Measurements from ENCODE around the gene CACNA1A.

CACNA1A gene

GRCh38 chr19:13303381-13304129 lies 202.7 kb downstream of the CACNA1A start:
- no peaks in the 10 kb centered on the region for H3K4me1 Mint-ChIP-seq (ENCODE audit: low read depth)
- H3K36me3 Mint-ChIP-seq (ENCODE audit: low read depth) = no peaks in the 10 kb centered on the region
- no peaks in the 10 kb centered on the region for H3K9me3 Mint-ChIP-seq
- H3K4me3 Mint-ChIP-seq = no peak overlapping the region
- no peak overlapping the region for H3K27ac Mint-ChIP-seq
- peaks cover 27% of the 10 kb centered on the region for H3K27me3 Mint-ChIP-seq (ENCODE audit: low read depth)

GRCh38 chr19:13302526-13303270 lies 203.6 kb downstream of the CACNA1A start:
- H3K9me3 Mint-ChIP-seq = no peaks in the 10 kb centered on the region
- peaks cover 27% of the 10 kb centered on the region for H3K27me3 Mint-ChIP-seq (ENCODE audit: low read depth)
- H3K4me1 Mint-ChIP-seq (ENCODE audit: low read depth) = no peaks in the 10 kb centered on the region
- H3K36me3 Mint-ChIP-seq (ENCODE audit: low read depth) = no peaks in the 10 kb centered on the region
- H3K27ac Mint-ChIP-seq = no peak overlapping the region
- no peak overlapping the region for H3K4me3 Mint-ChIP-seq

DNA sequence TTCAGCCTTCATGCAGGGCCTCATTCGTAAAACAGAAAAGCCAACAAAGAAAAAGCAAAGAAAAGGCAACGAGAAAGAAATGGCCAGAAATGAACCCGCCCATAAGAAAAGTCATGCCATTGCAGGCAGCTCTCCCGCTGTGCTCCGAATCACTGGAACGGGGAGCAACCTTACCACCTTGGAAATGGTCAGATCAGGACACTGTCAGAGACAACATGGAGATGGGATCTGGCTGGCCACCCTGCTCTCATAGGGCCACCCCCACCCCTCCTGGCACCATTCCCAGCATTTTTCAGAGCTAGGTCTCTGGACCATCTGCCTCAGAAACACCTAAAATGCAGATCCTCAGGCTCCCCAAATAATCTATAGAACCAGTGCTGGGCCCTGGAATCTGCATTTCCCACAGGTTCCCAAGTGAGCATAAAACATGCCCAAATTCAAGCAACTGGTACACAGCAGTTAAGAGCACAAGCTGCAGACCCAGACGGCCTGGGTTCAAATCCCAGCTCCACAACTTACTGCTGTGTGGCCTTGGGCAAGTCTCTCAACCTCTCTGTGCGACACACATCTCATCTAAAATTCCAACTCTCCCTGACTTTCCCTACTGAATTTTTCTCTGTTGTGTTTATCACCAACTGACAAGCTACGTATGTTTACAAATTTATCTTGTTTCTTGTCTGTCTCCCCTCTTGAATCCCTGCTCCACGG lies 204.5 kb downstream of the CACNA1A start:
- Mint-ChIP-seq H3K9me3 (no peaks in the 10 kb centered on the region), H3K4me1 (ENCODE audit: low read depth) (no peaks in the 10 kb centered on the region), H3K27ac (no peak overlapping the region)

DNA sequence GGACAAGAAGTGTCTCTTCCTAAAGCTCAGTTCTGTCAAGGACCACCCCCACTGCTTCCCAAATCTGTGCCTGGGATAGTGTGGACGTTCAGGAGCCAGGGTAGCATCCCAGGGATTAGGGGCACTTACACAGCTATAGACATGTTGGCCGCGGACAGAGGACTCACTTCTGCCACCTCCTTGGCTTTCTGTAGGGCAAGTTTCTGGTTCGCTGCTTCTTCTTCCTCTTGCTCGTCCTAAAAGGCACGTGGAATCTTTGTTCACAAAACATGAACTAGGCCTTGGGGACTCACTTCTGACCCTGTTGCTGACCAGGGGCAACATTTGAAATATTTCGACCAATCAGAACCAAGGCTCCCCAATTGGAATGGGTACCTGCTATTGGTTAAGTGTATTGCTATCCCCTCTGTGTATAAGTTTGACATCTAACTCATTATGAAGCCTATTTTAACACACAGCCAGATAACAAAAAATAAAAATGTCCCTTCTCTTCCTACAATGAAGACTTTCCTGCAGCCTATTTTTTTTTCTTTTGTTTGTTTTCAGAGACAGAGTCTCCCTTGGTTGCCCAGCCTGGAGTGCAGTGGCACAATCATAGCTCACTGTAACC lies 205.8 kb downstream of the CACNA1A start:
- Mint-ChIP-seq H3K4me1 (ENCODE audit: low read depth) (no peaks in the 10 kb centered on the region), H3K36me3 (ENCODE audit: low read depth) (no peaks in the 10 kb centered on the region), H3K27me3 (ENCODE audit: low read depth) (peaks cover 30% of the 10 kb centered on the region), H3K9me3 (no peaks in the 10 kb centered on the region), H3K27ac (no peak overlapping the region), H3K4me3 (no peak overlapping the region)

More for the DNA sequence above, 204.5 kb downstream of the CACNA1A start:
- peaks cover 27% of the 10 kb centered on the region for H3K27me3 Mint-ChIP-seq (ENCODE audit: low read depth)
- no peak overlapping the region for H3K4me3 Mint-ChIP-seq
- no peaks in the 10 kb centered on the region for H3K36me3 Mint-ChIP-seq (ENCODE audit: low read depth)

DNA sequence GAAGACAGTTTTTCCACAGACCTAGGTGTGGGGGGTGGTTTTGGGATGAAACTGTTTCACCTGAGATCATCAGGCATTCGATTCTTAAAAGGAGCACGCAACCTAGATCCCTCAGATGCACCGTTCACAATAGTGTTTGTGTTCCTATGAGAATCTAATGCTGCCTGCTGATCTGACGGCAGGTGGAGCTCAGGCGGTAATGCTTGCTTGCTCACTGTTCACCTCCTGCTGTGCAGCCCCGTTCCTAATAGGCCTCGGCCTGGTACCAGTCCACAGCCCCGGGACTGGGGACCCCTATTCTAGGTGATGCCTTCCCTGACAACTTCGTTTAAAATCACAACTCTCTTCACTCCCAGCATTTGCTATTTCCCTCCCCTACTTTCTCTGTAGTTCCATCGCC lies 206.4 kb downstream of the CACNA1A start:
- H3K9me3 Mint-ChIP-seq = no peaks in the 10 kb centered on the region
- peaks cover 31% of the 10 kb centered on the region for H3K27me3 Mint-ChIP-seq (ENCODE audit: low read depth)
- H3K27ac Mint-ChIP-seq = no peak overlapping the region
- no peaks in the 10 kb centered on the region for H3K4me1 Mint-ChIP-seq (ENCODE audit: low read depth)
- H3K4me3 Mint-ChIP-seq = no peak overlapping the region
- H3K36me3 Mint-ChIP-seq (ENCODE audit: low read depth) = no peaks in the 10 kb centered on the region

- H3K27me3 Mint-ChIP-seq (ENCODE audit: low read depth) = peaks cover 28% of the 10 kb centered on the region
- H3K4me1 Mint-ChIP-seq (ENCODE audit: low read depth) = no peaks in the 10 kb centered on the region
- no peak overlapping the region for H3K27ac Mint-ChIP-seq
- H3K36me3 Mint-ChIP-seq (ENCODE audit: low read depth) = no peaks in the 10 kb centered on the region
- no peaks in the 10 kb centered on the region for H3K9me3 Mint-ChIP-seq
- no peak overlapping the region for H3K4me3 Mint-ChIP-seq
Observed at GRCh38 chr19:13298565-13299481, 207.5 kb downstream of the CACNA1A start.

DNA sequence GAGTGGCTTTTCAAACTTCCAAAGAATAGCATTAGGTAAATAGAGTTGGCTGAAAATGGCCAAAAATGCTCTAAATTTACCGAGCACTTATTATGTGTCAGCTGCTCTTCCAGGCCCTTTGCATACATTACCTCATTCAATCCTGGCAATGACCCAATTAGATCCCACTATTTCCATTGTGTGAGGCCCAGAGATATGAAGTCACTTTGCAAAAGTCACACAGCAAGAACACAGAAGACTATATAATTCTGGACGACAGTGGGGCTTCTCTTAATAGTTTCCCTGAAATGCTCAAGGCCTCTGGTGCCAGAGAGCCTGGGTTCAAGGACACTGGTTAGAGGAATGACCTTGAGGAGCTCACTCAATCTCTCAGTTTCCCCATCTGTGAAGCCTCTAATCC lies 209.3 kb downstream of the CACNA1A start:
- H3K4me3 Mint-ChIP-seq = no peak overlapping the region
- no peaks in the 10 kb centered on the region for H3K9me3 Mint-ChIP-seq
- H3K27ac Mint-ChIP-seq = no peak overlapping the region
- peaks cover 25% of the 10 kb centered on the region for H3K27me3 Mint-ChIP-seq (ENCODE audit: low read depth)
- H3K4me1 Mint-ChIP-seq (ENCODE audit: low read depth) = no peaks in the 10 kb centered on the region
- no peaks in the 10 kb centered on the region for H3K36me3 Mint-ChIP-seq (ENCODE audit: low read depth)

DNA sequence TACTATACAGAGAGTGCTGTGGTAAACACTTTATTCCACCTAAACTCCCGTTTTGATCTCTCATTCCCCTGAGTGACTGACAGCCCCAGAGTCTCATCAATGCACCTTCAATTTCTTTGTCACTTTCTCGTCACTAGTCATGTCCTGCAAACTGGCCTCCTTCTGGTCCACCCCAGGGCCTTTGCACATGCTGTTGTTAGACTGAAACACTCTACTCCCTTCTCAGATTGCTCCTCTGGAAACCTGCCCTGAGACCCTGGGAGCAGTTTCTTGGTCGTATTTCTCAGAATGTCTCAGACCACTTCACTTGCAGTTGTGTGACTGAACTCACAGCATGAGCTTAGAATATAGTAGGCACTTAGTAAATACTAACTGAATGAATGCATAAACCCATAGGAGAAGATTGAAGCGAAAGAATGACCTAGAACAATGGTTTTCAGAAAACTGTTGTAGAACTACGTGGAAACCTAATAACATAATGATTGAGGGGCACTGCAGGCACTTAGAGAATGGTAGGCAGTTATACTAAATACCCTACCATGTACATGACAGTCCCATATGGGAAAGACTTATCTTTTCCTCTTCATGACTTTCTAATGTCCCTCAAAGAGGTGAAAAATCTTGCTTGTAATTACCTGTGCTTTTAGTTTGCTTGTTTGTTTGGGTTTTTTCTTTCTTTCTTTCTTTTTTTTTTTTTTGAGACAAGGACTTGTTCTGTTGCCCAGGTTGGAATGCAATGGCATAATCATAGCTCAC lies 211.3 kb downstream of the CACNA1A start:
- Mint-ChIP-seq H3K4me1 (ENCODE audit: low read depth) (no peaks in the 10 kb centered on the region), H3K27ac (no peak overlapping the region), H3K4me3 (no peak overlapping the region), H3K36me3 (ENCODE audit: low read depth) (no peaks in the 10 kb centered on the region), H3K27me3 (ENCODE audit: low read depth) (peaks cover 15% of the 10 kb centered on the region), H3K9me3 (no peaks in the 10 kb centered on the region)

DNA sequence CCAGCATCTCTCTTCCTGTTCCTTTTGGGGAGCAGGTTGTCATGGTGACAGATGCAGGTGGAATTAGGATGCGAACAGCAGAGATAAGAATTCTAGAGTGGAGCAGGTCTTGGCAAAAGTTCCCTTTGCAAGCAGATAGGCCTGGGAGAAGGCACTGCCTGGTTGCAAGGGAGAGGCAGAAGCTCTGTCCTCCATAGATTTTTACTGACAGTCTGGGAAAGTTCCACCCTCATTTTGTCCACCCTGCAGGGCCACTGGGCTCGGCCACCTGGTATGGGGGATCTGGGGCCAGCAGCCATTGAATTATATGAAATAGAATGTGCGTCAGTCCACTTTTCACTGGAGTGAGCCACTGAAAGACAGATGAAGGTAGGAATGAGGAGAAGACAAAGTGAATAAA lies 214.4 kb downstream of the CACNA1A start:
- Mint-ChIP-seq H3K27ac (no peak overlapping the region), H3K27me3 (ENCODE audit: low read depth) (peaks cover 5% of the 10 kb centered on the region), H3K36me3 (ENCODE audit: low read depth) (no peaks in the 10 kb centered on the region), H3K4me3 (no peak overlapping the region), H3K9me3 (no peaks in the 10 kb centered on the region), H3K4me1 (ENCODE audit: low read depth) (no peaks in the 10 kb centered on the region)

DNA sequence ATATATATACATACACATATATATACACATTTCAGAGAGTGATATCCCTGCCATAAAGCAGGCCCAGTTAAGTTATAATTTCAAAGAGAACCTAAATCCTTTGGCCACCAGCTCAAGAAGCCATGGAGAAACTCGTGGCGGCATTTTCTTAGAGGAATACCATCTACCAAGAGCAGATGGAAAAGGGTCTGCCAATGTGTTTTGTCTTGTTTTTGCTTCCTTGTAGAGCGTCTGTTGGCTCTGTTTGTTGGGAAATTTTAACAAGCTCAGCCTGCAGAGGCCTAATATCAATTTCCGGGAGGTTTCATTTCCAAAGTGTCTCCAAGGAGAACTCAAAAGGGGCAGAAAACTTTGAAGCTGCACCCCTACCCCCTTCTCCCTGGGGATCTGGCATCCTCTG lies 215.5 kb downstream of the CACNA1A start:
- no peak overlapping the region for H3K4me3 Mint-ChIP-seq
- H3K9me3 Mint-ChIP-seq = no peaks in the 10 kb centered on the region
- H3K27me3 Mint-ChIP-seq (ENCODE audit: low read depth) = peaks cover 5% of the 10 kb centered on the region
- no peaks in the 10 kb centered on the region for H3K36me3 Mint-ChIP-seq (ENCODE audit: low read depth)
- H3K27ac Mint-ChIP-seq = no peak overlapping the region
- no peaks in the 10 kb centered on the region for H3K4me1 Mint-ChIP-seq (ENCODE audit: low read depth)

GRCh38 chr19:13289295-13289694 lies 217.0 kb downstream of the CACNA1A start:
- H3K36me3 Mint-ChIP-seq (ENCODE audit: low read depth) = no peaks in the 10 kb centered on the region
- H3K4me1 Mint-ChIP-seq (ENCODE audit: low read depth) = no peaks in the 10 kb centered on the region
- no peak overlapping the region for H3K27ac Mint-ChIP-seq
- no peak overlapping the region for H3K4me3 Mint-ChIP-seq
- H3K9me3 Mint-ChIP-seq = no peaks in the 10 kb centered on the region
- H3K27me3 Mint-ChIP-seq (ENCODE audit: low read depth) = no peaks in the 10 kb centered on the region

DNA sequence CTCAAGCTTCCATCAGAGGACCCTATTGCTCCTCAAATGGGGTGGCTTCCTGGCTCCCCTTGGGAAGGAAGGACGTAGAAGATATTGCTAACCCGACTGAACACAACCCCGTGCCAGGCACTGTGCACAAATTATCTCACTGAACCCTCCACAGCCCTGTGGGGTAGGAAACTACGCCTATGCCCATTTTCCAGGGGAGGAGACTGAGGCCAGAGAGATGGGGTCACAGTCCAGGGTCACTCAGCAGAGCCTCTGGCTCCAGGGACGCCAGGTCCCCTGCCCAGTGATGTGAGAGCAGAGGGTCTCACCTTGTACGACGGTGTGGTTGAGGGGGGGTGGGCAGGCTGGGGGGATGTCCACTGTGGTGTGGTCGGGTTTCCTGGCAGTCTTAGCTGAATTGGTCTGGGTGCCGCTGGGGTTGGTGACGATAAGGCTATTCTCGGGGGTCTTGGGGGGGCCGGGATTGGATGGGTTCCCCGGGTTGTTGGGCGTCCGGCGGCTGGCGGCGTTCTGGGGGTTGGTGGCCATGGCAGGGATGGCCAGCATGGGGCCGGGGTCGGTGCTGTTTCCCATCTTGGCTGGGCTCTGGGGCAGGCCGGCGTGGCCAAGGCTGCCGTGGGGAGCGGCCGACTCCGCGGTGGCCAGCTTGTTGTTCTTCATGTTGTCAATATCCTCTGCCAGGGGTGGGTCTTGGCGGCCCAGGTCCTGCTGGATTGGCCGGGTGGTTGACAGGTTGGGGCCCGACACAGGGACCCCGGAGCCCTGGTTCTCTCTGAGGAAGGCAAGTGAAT lies 219.9 kb downstream of the CACNA1A start:
- no peaks in the 10 kb centered on the region for H3K36me3 Mint-ChIP-seq (ENCODE audit: low read depth)
- no peak overlapping the region for H3K4me3 Mint-ChIP-seq
- no peaks in the 10 kb centered on the region for H3K9me3 Mint-ChIP-seq
- H3K27me3 Mint-ChIP-seq (ENCODE audit: low read depth) = peaks cover 8% of the 10 kb centered on the region
- H3K4me1 Mint-ChIP-seq (ENCODE audit: low read depth) = no peaks in the 10 kb centered on the region
- no peak overlapping the region for H3K27ac Mint-ChIP-seq
